Keratinocyte (primary cell): ENCODE results near the gene STX17. TPM values are rescaled to one million over a fixed set of nuclear protein-coding genes. Genes with fewer than 3 reads are reported as not detected.

Experiments used
- DNase-seq: peaks from one replicate; pipeline ENCODE4 v3.0.0-alpha.2; 2011; ENCODE audit warnings: low read depth, missing footprints, low spot score
- FAIRE-seq: peaks from 2 replicates; lab custom pipeline; 2011; peaks lifted over from hg19 to GRCh38; lab: Jason Lieb, UNC
- H2AFZ ChIP-seq: 2 replicates; pipeline ENCODE4 v1.6.0; 2012; ENCODE audit warnings: low read length, control low read depth, inconsistent platforms; ENCODE audit not compliant: control insufficient read depth
- H3K27ac ChIP-seq: 2 replicates; pipeline ENCODE4 v1.5.1; 2011; ENCODE audit warnings: low read length; ENCODE audit not compliant: control insufficient read depth, insufficient read depth
- H3K27me3 ChIP-seq: 3 replicates; pipeline ENCODE4 v1.6.0; 2011; ENCODE audit warnings: low read length; ENCODE audit not compliant: control insufficient read depth, insufficient read depth; ENCODE audit errors: extremely low read depth
- H3K36me3 ChIP-seq, 2 experiments: 2 replicates in 1 of 2; 3 replicates in 1 of 2; pipeline ENCODE4 v1.5.1; 2011; ENCODE audit warnings: low read length in 2 of 2, mild to moderate bottlenecking in 1 of 2; ENCODE audit not compliant: control insufficient read depth in 2 of 2, insufficient read depth in 2 of 2; ENCODE audit errors: extremely low read depth in 1 of 2
- H3K4me1 ChIP-seq: 3 replicates; pipeline ENCODE4 v1.5.1; 2011; ENCODE audit warnings: low read length; ENCODE audit not compliant: control insufficient read depth, insufficient read depth; ENCODE audit errors: extremely low read depth
- H3K4me2 ChIP-seq: 3 replicates; pipeline ENCODE4 v1.6.0; 2011; ENCODE audit warnings: low read depth, low read length; ENCODE audit not compliant: control insufficient read depth, insufficient read depth; ENCODE audit errors: extremely low read depth
- H3K4me3 ChIP-seq, 3 experiments: fragments of 200-600 bp in 1 of 3; sonication (generic) in 1 of 3; 2 replicates in 2 of 3; 3 replicates in 1 of 3; pipeline ENCODE4 v1.5.1; 2011 to 2016; ENCODE audit warnings: low read length in 3 of 3, mild to moderate bottlenecking in 3 of 3, control low read depth in 2 of 3, inconsistent platforms in 1 of 3, low read depth in 1 of 3, mixed read lengths in 1 of 3, mixed run types in 1 of 3, moderate library complexity in 1 of 3; ENCODE audit not compliant: control insufficient read depth in 2 of 3, insufficient read depth in 2 of 3; ENCODE audit errors: extremely low read depth in 1 of 3
- H3K79me2 ChIP-seq: 2 replicates; pipeline ENCODE4 v1.6.0; 2012; ENCODE audit warnings: low read length; ENCODE audit not compliant: control insufficient read depth, insufficient read depth
- H3K9ac ChIP-seq: 3 replicates; pipeline ENCODE4 v1.6.0; 2011; ENCODE audit warnings: low read length; ENCODE audit not compliant: control insufficient read depth, insufficient read depth; ENCODE audit errors: extremely low read depth
- H3K9me1 ChIP-seq: 3 replicates; pipeline ENCODE4 v1.6.0; 2011; ENCODE audit warnings: low read length; ENCODE audit not compliant: control insufficient read depth, insufficient read depth; ENCODE audit errors: extremely low read depth
- H3K9me3 ChIP-seq: 2 replicates; pipeline ENCODE4 v1.5.1; 2012; ENCODE audit warnings: low read depth, low read length; ENCODE audit not compliant: control insufficient read depth
- H4K20me1 ChIP-seq: 3 replicates; pipeline ENCODE4 v1.6.0; 2011; ENCODE audit warnings: low read length; ENCODE audit not compliant: control insufficient read depth, insufficient read depth; ENCODE audit errors: extremely low read depth
- EZH2 ChIP-seq: IDR thresholded peaks from one replicate; pipeline ENCODE4 v1.6.1; 2012; ENCODE audit warnings: inconsistent platforms, mild to moderate bottlenecking, low read length, moderate library complexity
- dilution Hi-C: fragments of 300-500 bp; cut with MboI; formaldehyde crosslinking; loops from one replicate; pipeline ENCODE4 v1.7.0; 2020; ENCODE audit warnings: low sequenced_read_pairs; ENCODE audit not compliant: extremely low pct_ligation_motif_present
- polyA plus RNA-seq, 5 experiments: library from polyadenylated mRNA; depleted of rRNA in 3 of 5; stranded (reverse) in 3 of 5; stranded (forward) in 1 of 5; unstranded in 1 of 5; fragments of >200 nt; gene quantifications; 1 replicate in 1 of 5; 2 replicates in 3 of 5; 3 replicates in 1 of 5; pipeline versions ENCODE4 v1.2.1 to v1.2.3, GENCODE V29; 2011 to 2012; ENCODE audit warnings: missing spikeins in 2 of 5, low read depth in 1 of 5, low replicate concordance in 1 of 5
- TF ChIP-seq, protein P1 (sequence below), 3 experiments: IDR thresholded peaks in 1 of 3; conservative IDR thresholded peaks in 1 of 3; optimal IDR thresholded peaks in 1 of 3; 2 replicates in 2 of 3; 3 replicates in 1 of 3; pipeline versions ENCODE3 to v1.5.1; 2011; ENCODE audit warnings: low read length in 3 of 3, mild to moderate bottlenecking in 3 of 3, moderate library complexity in 2 of 3, control low read depth in 1 of 3, inconsistent platforms in 1 of 3; ENCODE audit not compliant: insufficient read depth in 2 of 3; ENCODE audit errors: extremely low read depth in 1 of 3

STX17 gene
- polyA plus RNA-seq, 1 donor (not counting 4 experiments of a cell fraction or from before 2014, with no cell fraction given): 12.6 TPM

- Histone ChIP-seq H3K4me3 (no peak overlapping the region), H3K27ac (no peak overlapping the region), H3K9ac (no peak overlapping the region), H2AFZ (no peak overlapping the region), H3K9me1 (no peaks in the 10 kb centered on the region), H3K27me3 (peaks cover 7% of the 10 kb centered on the region), H3K9me3 (no peaks in the 10 kb centered on the region), H3K36me3 (no peaks in the 10 kb centered on the region), H3K4me1 (no peaks in the 10 kb centered on the region), H3K4me2 (no peak overlapping the region), H3K79me2 (no peaks in the 10 kb centered on the region), H4K20me1 (no peaks in the 10 kb centered on the region)
- DNase-seq (no peak), FAIRE-seq (no peak)
- no peak for TF ChIP-seq EZH2
- TF ChIP-seq, protein P1, sequence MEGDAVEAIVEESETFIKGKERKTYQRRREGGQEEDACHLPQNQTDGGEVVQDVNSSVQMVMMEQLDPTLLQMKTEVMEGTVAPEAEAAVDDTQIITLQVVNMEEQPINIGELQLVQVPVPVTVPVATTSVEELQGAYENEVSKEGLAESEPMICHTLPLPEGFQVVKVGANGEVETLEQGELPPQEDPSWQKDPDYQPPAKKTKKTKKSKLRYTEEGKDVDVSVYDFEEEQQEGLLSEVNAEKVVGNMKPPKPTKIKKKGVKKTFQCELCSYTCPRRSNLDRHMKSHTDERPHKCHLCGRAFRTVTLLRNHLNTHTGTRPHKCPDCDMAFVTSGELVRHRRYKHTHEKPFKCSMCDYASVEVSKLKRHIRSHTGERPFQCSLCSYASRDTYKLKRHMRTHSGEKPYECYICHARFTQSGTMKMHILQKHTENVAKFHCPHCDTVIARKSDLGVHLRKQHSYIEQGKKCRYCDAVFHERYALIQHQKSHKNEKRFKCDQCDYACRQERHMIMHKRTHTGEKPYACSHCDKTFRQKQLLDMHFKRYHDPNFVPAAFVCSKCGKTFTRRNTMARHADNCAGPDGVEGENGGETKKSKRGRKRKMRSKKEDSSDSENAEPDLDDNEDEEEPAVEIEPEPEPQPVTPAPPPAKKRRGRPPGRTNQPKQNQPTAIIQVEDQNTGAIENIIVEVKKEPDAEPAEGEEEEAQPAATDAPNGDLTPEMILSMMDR (optimal IDR thresholded peaks at IDR 0.05 in 1 of 3, IDR thresholded peaks at IDR 0.05 in 1 of 3, conservative IDR thresholded peaks at IDR 0.05 in 1 of 3; ENCODE audit: extremely low read depth in 1 of 3, insufficient read depth in 2 of 3, low read length in 3 of 3): no peak
- dilution Hi-C loops: no loop called here
Measured at GRCh38 chr9:99873943-99874584, 32.4 kb upstream of the STX17 start.

- no peak for FAIRE-seq
- no peak overlapping the region for H3K27ac ChIP-seq
- no peak for DNase-seq
- no peak overlapping the region for H2AFZ ChIP-seq
- peaks cover 7% of the 10 kb centered on the region for H3K27me3 ChIP-seq
- H3K36me3 ChIP-seq: no peaks in the 10 kb centered on the region
- no peak overlapping the region for H3K9ac ChIP-seq
- H4K20me1 ChIP-seq: no peaks in the 10 kb centered on the region
- H3K9me3 ChIP-seq: no peaks in the 10 kb centered on the region
- TF ChIP-seq, protein P1 (optimal IDR thresholded peaks at IDR 0.05 in 1 of 3, IDR thresholded peaks at IDR 0.05 in 1 of 3, conservative IDR thresholded peaks at IDR 0.05 in 1 of 3; ENCODE audit: extremely low read depth in 1 of 3, insufficient read depth in 2 of 3, low read length in 3 of 3): no peak
- no peak for TF ChIP-seq EZH2
- dilution Hi-C loops: no loop called here
- H3K9me1 ChIP-seq: no peaks in the 10 kb centered on the region
- no peak overlapping the region for H3K4me3 ChIP-seq
- H3K4me1 ChIP-seq: no peaks in the 10 kb centered on the region
- H3K79me2 ChIP-seq: no peaks in the 10 kb centered on the region
- no peak overlapping the region for H3K4me2 ChIP-seq
Measured at GRCh38 chr9:99876190-99876589, 30.3 kb upstream of the STX17 start.
